LHCN-M2 (cell line): ENCODE results near the gene HIVEP3. TPM values are rescaled to one million over a fixed set of nuclear protein-coding genes. Genes with fewer than 3 reads are reported as not detected.

Experiments used
- DNase-seq: peaks from one replicate; pipeline ENCODE4 v3.0.0-alpha.2; 2012; ENCODE audit warnings: low read depth
- total RNA-seq: library from RNA; depleted of rRNA; stranded (reverse); fragments of >200 nt; gene quantifications from 2 replicates; pipeline ENCODE4 v1.2.3, GENCODE V29; 2014

The HIVEP3 gene
- total RNA-seq, 1 experiment from 2014 or later: 2.1 TPM

DNA sequence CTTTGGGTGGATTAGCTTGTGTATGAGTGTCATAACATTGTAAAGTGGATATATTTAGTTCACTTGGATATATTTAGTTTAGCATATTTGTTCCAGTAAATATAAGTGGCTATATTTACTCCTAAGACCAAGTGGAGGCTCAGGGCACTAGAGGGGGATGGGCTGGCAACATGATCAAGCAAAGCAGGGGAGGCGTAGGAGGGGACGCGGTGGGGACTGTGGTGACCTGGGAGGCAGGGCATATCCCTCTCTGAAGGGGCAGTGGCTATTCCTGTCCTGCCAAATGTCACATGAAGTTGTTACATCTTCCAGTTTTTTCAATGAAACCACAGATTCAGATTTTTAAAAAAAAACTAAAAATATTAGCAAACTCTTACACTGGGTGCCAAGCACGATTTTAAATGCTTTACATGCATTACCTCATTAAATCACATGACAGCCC is 382.3 kb downstream of the HIVEP3 start:
- DNase-seq: no peak

DNA sequence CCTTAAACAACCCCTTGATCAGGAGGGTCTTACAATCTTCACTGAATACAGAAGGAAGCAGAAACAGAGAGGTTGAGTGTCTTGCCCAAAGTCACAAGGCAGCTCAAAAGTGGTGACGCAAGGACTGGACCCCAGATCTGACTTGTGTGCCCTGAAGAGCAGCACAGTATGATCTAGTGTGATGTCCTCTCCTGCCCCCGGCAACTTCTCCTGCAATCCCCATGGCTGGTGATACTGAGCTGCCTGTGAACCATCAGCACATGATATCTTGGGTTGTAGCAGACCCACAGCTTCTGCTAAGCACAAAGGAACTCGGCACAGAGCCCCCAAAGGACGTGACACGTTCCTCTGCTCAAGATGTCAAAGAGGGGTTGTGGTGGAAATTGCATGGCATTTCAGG is 383.0 kb downstream of the HIVEP3 start:
- DNase-seq: no peak

DNA sequence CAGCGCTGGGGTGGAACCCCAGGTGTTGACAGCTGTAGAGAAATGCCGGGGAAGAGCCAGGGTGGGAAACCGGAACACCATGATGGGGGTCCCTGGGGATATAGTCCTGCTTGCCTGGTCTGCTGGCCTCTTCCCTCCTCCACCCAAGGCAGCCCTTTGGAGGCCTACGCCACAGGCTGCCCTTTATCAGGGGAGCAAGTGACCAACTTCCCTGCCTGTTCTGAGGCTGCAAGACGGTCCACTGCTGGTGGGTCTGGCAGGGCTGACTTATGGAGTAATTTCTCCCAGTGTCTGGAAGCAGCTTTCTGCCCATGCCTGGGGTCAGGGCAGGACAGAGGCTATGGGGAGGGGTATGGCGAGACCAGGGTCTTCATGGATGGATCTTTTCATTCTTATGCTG is 383.4 kb downstream of the HIVEP3 start:
- no peak for DNase-seq

DNA sequence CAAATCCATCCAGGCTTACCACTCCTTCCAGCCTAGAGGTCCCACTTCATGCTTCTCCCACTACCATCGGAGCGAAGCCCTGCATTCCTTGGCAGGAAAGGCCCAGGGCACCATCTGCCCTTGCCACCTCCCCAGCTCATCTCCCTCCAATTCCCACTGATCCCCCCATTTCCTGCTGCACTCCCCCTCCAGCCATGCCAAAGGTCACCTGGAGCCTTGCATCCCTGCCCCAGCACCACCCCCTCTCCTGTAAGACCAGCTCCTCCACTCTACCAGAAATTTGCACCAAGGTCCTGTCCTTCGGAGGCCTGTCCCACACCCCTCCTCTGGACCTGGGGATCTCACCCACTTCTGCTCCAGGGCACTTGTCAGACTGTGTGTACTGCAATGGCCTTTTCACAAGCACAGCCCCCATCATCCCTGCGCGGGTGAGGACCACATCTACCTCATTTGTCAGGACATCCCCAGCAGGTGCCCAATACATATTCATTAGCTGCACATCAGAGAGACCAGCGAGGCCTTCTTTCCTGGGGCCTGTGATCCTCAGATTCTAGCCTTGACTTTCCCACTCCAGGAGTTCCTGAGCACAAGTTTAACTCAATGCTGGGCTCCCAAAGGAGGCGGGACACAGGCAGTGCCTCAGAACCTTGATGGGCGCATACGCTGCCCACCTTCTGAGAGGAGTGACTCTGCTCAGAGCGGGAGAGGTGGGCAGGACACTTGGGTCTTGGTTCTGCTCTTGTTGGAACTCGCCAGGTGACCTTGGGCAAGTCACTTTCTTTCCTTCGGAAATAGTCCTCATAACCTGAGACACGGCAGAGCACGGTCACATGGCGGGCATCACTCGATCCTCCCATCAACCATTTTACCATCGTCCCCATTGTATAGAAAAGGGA is 384.3 kb downstream of the HIVEP3 start:
- no peak for DNase-seq

DNA sequence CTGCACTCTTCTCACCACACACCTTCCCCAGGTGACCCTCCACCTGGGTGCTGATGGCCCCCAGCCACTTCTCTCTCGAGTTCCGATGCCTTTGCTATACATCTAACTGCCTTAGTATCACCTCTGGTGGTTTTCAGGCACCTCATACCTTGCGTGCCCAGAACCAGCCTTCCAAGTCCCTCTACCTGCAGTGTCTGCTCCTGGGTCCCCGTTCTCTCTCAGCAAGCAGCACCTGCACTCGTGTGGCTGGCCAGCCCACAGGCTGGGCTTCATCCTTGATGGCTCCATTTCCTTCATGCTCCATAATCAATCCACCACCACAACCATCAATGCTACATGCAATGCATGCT is 385.0 kb downstream of the HIVEP3 start:
- no peak for DNase-seq

DNA sequence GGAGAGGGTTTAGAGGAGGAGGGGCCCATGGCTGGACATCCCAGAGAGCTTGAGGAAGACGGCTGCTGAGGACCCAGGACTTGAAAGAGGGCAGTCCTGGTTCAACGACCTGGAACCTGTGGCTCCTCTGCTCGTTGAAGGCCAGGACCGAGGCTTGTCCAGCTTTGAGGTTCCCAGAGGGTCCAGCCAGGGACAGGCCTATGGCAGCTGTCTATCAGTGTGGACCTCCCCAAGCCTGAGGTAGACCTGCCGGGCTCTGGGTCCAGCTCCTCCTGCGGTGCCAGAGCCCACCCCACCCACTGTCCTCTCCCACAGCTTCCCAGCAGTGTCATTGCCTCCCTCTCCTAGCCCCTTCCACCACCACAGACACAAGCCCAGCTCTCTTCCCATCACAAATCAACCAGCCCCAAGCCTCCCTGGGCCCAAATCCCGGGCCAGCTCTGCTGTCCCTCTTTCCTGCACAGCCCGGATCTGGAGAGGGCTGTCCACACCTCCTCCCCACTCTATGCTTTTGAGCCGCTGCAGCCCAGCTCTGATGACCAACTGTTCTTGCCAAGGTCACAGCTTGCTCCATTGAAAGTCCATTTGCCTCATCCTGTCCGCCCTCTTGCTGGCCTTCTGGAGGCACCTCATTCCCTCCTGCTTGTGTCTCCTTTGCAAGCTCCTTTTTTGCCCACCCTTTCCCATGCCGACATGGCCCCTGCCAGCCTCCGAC is 385.5 kb downstream of the HIVEP3 start:
- DNase-seq: no peak

DNA sequence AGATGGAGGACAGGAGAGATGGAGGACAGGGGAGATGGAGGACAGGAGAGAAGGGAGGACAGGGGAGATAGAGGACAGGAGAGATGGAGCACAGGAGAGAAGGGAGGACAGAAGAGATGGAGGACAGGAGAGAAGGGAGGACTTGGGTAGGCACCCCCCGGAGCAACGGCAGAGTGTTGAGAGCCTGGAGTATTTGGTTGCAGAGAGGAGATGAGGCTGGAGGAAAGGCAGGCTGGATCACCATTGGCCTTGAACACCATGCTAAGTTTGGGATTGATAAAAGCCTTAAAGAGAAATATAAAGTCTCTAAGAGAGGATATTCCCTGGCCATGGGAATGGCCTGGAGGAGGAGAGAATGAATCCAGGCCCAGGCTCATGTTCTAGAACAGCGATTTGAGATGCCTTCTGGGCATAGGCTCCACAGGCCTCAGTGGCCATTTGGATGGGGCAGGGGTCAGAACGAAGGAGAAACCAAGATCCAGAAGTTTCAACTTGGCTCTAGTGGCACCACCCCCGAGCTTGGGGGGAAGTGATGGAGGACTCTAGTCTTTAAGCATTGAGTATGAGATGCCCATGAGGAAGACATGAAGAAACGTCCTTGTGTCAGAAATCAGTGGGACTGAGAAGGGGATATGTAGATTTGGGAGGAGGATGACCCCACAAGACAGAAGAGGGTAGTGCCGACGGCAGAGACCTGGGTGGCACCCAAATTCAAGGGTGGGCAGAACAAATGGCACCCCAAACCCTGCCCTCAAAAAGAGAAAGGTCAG is 386.3 kb downstream of the HIVEP3 start:
- DNase-seq: no peak

DNA sequence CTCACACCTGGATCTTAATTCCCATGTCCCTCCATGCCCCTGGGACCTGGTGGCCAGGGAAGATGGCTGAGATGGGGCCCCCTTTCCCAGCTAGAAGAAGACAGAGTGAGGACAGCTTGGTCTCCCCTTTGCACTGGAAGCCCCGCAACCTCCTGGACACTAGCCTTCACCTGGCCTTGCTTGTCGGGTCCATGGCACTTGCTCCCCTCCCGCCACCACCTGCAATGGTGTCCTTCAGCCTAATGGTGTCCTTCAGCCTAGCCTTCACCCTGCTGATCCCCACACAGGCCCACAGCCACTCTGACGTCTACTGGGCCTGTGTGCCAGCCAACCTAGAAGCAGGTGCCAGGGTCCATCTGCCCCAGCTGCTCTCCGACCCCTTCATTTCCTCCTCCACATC is 388.3 kb downstream of the HIVEP3 start:
- no peak for DNase-seq

DNA sequence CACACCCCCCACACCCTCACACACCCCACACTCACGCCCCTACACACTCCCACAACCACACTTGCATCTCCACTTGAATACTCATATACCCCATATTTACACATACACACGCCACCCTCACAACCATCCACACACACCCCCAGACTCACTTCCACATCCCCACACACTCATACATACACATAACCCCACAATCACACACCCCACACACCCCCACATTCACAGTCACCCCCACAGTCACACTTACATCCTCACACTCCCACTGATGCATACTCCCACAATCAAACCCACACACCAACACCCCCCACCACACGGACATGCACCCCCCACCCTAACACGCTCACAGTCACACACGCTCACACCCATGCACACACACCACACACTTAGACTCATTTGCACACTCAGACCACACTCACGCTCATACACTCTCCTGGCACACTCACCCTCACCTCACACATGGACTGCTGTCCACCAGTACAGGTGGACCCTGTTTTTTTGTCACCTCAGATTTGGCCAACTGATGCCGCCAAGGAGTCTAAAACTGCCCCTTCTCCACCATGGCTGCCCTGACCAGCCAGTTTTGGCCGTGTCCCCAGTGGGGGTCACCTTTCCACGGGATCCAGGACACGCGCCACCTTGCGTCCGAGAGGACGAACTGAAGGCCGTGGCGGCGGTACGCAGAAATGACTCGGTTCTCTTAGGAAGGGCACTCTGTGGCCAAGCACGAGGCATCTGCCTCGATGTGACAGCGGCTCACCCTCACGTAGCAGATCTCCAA is 388.9 kb downstream of the HIVEP3 start:
- no peak for DNase-seq

DNA sequence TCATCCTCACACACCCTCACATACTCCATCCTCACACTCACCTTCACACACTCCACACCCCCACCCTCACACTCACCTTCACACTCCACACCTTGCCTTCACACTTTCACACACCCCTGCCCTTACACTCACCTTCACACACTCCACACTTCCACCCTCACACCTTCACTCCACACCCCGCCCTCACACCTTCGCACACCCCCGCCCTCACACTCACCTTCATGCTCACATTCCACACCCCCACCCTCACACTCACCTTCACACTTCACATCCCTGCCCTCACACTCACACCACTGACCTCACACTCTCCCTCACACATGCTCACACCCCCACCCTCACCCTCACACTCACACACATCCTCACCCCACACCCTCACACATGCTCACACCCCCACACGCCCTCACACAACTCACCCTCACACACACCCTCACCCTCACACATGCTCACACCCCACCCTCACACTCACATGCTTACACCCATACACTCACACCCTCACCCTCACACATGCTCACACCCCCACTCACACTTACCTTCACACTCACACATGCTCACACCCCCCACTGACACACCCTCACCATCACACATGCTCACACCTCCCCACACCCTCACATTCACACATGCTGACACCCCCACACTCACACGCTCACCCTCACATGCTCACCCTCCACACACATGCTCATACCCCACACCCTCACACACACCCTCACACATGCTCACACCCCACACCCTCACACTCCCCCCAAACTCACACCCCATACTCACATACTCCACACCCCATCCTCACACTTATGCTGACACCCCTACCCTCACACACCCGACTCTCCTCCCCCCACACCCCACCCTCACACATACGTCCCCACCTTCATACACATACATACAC is 389.8 kb downstream of the HIVEP3 start:
- DNase-seq: no peak

DNA sequence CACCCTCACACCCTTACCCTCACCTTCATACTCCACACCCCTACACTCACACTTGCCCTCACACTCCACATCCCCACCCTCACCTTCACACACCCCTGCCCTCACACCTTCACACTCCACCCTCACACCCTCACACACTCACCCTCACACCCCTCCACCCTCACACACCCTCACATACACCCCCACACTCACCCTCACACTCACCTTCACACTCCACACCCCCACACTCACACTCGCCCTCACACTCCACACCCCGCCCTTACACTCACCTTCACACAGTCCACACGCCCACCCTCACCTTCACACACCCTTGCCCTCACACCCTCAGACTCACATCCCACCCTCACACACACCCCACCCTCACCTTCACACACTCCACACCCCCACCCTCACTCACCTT is 390.6 kb downstream of the HIVEP3 start:
- no peak for DNase-seq

DNA sequence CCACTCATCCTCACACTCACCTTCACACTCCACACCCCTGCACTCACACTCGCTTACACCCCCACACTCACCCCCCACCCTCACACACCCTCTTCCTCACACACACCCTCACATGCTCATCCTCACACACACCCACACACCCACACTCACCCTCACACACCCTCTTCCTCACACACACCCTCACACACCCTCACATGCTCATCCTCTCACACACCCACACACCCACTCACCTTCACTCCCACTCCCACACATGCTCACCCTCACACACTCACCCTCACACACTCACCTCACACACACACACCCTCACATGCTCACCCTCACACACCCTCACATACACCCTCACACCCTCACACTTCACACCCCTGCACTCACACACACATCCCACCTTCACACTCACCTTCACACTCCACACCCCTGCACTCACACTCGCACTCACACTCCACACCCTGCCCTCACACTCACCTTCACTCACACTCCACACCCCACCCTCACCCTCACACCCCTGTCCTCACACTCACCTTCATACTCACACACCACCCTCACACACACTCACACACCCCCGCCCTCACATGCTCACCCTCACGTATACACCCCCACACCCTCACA is 391.7 kb downstream of the HIVEP3 start:
- DNase-seq: no peak

DNA sequence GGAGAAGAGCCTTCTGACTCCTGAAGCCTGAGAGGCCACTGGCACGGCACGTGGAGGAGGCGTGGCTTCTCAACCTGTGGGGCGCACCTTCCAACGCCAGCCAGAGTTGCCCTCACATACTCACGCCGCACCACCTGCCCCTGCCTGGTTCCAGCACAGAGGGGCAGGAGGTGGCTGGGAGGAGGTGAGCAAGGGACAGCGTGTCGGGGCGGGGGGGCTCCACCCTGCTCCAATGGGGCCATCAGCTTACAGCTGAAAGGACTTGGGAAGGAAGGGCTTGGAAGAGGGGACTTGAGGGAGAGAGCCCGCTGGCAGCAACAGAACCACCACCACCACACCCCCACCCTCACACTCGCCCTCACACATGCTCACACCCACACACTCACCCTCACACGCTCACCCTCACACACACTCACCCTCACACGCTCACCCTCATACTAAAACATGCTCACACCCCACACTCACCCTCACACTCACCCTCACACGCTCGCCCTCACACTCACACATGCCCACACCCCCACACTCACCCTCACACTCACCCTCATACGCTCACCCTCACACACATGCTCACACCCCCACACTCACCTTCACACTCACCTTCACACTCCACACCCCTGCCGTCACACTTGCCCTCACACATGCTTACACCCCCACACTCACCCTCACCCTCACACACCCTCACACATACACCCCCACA is 392.7 kb downstream of the HIVEP3 start:
- DNase-seq: no peak

DNA sequence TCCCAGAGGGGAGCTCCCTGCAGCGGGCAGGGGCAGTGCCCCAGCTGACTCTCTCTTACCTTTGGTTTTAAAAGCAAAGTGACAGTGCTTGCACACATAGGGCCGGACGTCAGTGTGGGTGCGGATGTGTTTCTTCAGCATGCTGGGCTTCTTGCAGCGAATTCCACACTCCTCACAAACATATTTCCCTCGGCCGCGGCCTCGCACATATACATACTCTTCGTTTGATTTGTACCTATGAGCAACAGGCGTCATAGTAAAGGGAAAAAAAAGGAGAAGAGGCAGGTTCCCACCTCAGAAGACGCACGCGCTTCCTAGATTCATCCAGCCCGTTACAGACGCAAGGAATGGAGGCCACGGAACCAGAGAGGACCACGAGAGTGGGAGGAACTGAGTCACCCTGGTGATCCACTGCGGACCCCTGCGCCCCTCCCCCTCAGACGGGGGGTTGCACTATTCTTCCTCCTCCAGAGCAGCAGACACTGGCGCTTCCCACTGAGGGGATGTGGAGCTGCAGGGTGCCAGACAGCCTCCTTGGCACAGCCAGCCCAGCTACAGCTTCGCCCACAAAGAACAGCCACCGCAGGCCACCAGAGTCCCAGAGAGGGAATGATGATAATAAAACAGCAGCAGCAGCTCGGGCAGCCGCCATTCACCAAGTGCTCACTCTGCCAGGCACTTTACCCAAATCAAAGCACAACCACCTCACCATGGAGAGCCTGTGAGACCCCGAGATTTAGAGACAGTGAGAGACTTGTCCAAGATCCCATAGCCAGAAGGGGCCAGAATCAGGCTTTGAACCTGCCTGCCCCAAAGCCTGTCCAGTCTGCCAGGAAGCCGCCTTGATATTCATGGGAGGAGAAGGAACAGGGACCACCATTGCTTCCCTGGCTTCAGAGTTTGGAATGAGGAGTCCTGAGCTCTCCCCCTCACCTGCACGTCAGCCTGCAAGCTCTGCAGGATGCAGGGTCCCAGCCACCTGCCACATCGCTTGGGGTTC is 393.7 kb downstream of the HIVEP3 start:
- no peak for DNase-seq

DNA sequence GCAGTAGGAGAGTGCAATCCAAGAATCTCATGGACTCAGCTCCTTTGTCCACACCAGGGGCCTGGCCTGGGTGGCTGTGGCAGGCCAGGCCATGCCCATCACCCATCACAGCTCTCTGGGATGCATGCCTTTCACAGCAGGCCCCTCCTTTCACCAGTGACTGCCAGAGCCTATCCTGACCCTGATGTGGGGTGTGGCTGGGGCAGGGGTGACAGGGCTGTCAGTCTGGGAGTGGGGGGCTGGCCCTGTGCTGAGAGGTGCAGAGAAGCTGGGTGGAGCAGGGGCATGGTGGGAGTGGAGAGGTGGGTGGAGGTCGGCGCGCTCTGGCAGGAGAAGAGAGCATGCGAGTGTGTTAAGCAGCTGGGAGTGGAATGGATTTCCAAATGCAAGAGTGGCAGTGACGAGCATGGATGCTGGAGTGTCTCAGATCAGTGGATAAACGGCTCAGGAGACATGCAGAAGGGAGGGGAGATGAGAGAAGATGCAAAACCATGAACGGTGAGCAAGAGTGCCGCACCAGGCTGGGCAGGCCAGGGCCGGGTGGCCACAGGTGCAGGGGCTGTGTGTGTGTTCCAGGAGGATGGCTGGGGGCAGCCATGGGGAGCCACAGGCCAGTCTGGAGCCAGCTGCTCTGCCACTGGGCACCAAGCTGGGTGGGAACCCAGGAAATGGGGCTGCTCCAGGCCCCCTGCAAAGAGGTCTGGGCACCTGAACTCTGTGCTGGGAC is 394.6 kb downstream of the HIVEP3 start:
- no peak for DNase-seq

DNA sequence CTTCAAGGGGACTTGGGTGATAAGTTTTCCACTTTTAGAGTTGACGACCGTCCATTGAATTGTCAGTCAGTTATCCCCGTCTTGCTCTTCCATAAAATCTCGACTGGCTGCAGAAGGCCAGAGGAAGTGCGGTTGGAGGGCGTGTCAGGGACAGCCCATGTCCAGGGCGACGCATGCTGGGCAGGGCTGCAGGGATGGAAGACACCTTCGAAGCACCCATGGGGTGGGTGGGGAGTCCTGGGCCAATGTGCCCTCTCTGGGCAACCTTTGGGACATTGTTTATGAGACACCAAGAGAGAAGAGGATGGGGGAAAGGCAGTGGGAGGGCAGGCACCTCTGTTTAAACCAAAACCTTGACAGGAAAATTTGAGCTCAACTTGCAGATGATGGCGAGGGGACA is 395.7 kb downstream of the HIVEP3 start:
- no peak for DNase-seq

DNA sequence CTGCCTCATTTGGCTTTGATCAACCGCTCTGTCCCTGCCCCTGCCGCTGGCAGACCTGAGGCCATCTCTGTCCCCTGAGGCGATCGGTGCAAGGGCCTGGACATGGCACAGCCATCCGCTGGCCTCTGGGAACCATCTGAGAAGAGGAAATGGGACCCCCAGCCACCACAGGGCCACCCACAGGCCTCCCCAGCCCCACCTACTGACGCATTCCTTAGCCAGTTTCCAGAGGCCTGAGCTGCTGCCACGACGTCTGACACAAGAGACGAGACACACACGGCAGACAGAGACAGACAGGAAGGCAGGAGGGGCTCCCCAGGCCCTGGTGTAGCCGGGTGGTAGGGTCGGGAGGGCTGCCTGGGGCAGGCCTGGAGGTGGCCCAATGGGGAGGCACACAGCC is 397.0 kb downstream of the HIVEP3 start:
- DNase-seq: no peak
